B cell (primary cell): ENCODE measurements around the gene FBXO11. TPM values are rescaled to one million over a fixed set of nuclear protein-coding genes. Genes with fewer than 3 reads are reported as not detected.

ENCODE experiments used
- ATAC-seq: fragments of 200-7000 bp; cut with Tn5 transposase; one replicate; pipeline ENCODE4 v1.10.0; 2021; ENCODE audit warnings: low read depth, mild to moderate bottlenecking, moderate number of reproducible peaks, moderate library complexity
- CTCF ChIA-PET: fragments of 350-600 bp; sonication (Branson Sonifier 250); formaldehyde crosslinking; loops from one replicate; lab custom pipeline; 2021; ENCODE audit warnings: antibody characterized with exemption, inconsistent platforms; lab: Charles Lee
- POLR2A ChIA-PET: fragments of 350-600 bp; sonication (Branson Sonifier 250); formaldehyde crosslinking; loops from one replicate; lab custom pipeline; 2021; ENCODE audit warnings: antibody characterized with exemption; lab: Charles Lee
- DNase-seq: peaks from one replicate; pipeline ENCODE4 v3.0.0; 2013
- H2AFZ ChIP-seq: 2 replicates; pipeline ENCODE4 v1.6.1; 2012; ENCODE audit warnings: mild to moderate bottlenecking, low read depth, low read length; ENCODE audit not compliant: insufficient read depth, poor library complexity, severe bottlenecking
- H3K27ac ChIP-seq, 2 donors: 1 replicate in 1 of 2; 2 replicates in 1 of 2; pipeline ENCODE4 v1.5.1; 2012 to 2013; ENCODE audit warnings: low read length in 2 of 2, mild to moderate bottlenecking in 2 of 2, moderate library complexity in 1 of 2
- H3K27me3 ChIP-seq, 4 experiments: fragments of 200-600 bp in 1 of 4; sonication (generic) in 1 of 4; replicated peaks in 1 of 4; 1 replicate in 2 of 4; 2 replicates in 2 of 4; pipeline versions ENCODE4 v1.6.1 to v1.7.0; 2013 to 2016; ENCODE audit warnings: low read length in 3 of 4, mild to moderate bottlenecking in 2 of 4, mixed read lengths in 1 of 4, moderate library complexity in 1 of 4; ENCODE audit not compliant: insufficient read depth in 4 of 4, control insufficient read depth in 3 of 4; ENCODE audit errors: control extremely low read depth in 1 of 4
- H3K36me3 ChIP-seq, 2 experiments: replicated peaks in 1 of 2; 1 replicate in 1 of 2; 2 replicates in 1 of 2; pipeline versions ENCODE4 v1.6.1 to v1.7.1; 2013; ENCODE audit warnings: low read length in 1 of 2; ENCODE audit not compliant: insufficient read depth in 2 of 2, control insufficient read depth in 1 of 2; ENCODE audit errors: control extremely low read depth in 1 of 2, extremely low read depth in 1 of 2
- H3K4me1 ChIP-seq, 2 donors: fragments of 200-600 bp in 1 of 2; sonication (generic) in 1 of 2; 1 replicate in 1 of 2; 2 replicates in 1 of 2; pipeline versions ENCODE4 v1.5.1 to v1.6.1; 2013 to 2017; ENCODE audit warnings: low read length in 2 of 2; ENCODE audit not compliant: control insufficient read depth in 2 of 2, insufficient read depth in 2 of 2
- H3K4me2 ChIP-seq: replicated peaks from 2 replicates; pipeline ENCODE3; 2012; ENCODE audit warnings: mild to moderate bottlenecking, low read depth, low read length; ENCODE audit not compliant: poor library complexity, severe bottlenecking
- H3K4me3 ChIP-seq, 5 experiments: fragments of 200-600 bp in 1 of 5; sonication (generic) in 1 of 5; 1 replicate in 3 of 5; 2 replicates in 2 of 5; pipeline versions ENCODE4 v1.5.1 to v1.7.0; 2011 to 2016; ENCODE audit warnings: low read length in 4 of 5, mild to moderate bottlenecking in 4 of 5, low read depth in 2 of 5, control low read depth in 1 of 5, moderate library complexity in 1 of 5; ENCODE audit not compliant: insufficient read depth in 1 of 5; ENCODE audit errors: control extremely low read depth in 1 of 5, extremely low read depth in 1 of 5
- H3K79me2 ChIP-seq: fragments of 200-600 bp; sonication (generic); one replicate; pipeline ENCODE4 v1.6.0; 2016; ENCODE audit warnings: low read length; ENCODE audit not compliant: control insufficient read depth, insufficient read depth
- H3K9ac ChIP-seq: fragments of 200-600 bp; sonication (generic); 2 replicates; pipeline ENCODE4 v1.6.1; 2017; ENCODE audit warnings: mild to moderate bottlenecking, low read length, moderate library complexity
- H3K9me3 ChIP-seq, 3 donors: one replicate each; pipeline versions ENCODE4 v1.6.1 to v1.7.1; 2013; ENCODE audit warnings: low read length in 2 of 3; ENCODE audit not compliant: control insufficient read depth in 2 of 3, insufficient read depth in 1 of 3; ENCODE audit errors: control extremely low read depth in 1 of 3
- H4K20me1 ChIP-seq: 2 replicates; pipeline ENCODE4 v1.6.0; 2012; ENCODE audit warnings: mild to moderate bottlenecking, low read length; ENCODE audit not compliant: insufficient read depth, control insufficient read depth, poor library complexity, severe bottlenecking
- H3K27ac Mint-ChIP-seq: one replicate; pipeline ENCODE4 v1.8.0; 2021; ENCODE audit warnings: mixed read lengths
- H3K27me3 Mint-ChIP-seq: one replicate; pipeline ENCODE4 v1.8.0; 2021; ENCODE audit warnings: mixed read lengths
- H3K4me1 Mint-ChIP-seq: one replicate; pipeline ENCODE4 v1.8.0; 2021; ENCODE audit warnings: mixed read lengths
- H3K4me3 Mint-ChIP-seq: one replicate; pipeline ENCODE4 v1.8.0; 2021; ENCODE audit warnings: mixed read lengths
- H3K9me3 Mint-ChIP-seq: one replicate; pipeline ENCODE4 v1.8.0; 2022; ENCODE audit warnings: mixed read lengths; ENCODE audit not compliant: insufficient read depth
- EZH2 ChIP-seq: IDR thresholded peaks from 2 replicates; pipeline ENCODE4 v1.6.1; 2012; ENCODE audit warnings: borderline replicate concordance, low read depth, mild to moderate bottlenecking, moderate library complexity, low read length; ENCODE audit not compliant: insufficient read depth, poor library complexity, severe bottlenecking
- WGBS: methylation state at CpG from one replicate; pipeline ENCODE4 v1.1.5; 2013; ENCODE audit warnings: missing lambda C conversion rate; ENCODE audit not compliant: insufficient coverage; 5-methylcytosine and 5-hydroxymethylcytosine counted together
- intact Hi-C: fragments of 100-400 bp; cut with micrococcal nuclease; formaldehyde crosslinking; loops from one replicate; pipeline ENCODE4 v1.10.0; 2022
- polyA plus RNA-seq: library from polyadenylated mRNA; depleted of rRNA; stranded (reverse); fragments of >200 nt; gene quantifications from 2 replicates; pipeline ENCODE4 v1.2.3, GENCODE V29; 2012
- total RNA-seq, 2 donors: library from RNA; stranded (reverse); fragments of 120-200 nt in 1 of 2; gene quantifications; 1 replicate in 1 of 2; 2 replicates in 1 of 2; pipeline versions ENCODE4 v1.2.3 to v1.2.4, GENCODE V29; 2013 to 2022
- TF ChIP-seq, protein P1 (sequence below): fragments of 200-600 bp; IDR thresholded peaks from one replicate; pipeline ENCODE4 v1.8.0; 2022; ENCODE audit warnings: antibody characterized with exemption, mild to moderate bottlenecking

The FBXO11 gene
- total and polyA plus RNA-seq, 2 donors (not counting 1 experiment from before 2014, with no cell fraction given), result 42.6 to 107 TPM

GRCh38 chr2:47799031-47799609 is 107.2 kb downstream of the FBXO11 start:
- CTCF ChIA-PET, result no interaction called here

DNA sequence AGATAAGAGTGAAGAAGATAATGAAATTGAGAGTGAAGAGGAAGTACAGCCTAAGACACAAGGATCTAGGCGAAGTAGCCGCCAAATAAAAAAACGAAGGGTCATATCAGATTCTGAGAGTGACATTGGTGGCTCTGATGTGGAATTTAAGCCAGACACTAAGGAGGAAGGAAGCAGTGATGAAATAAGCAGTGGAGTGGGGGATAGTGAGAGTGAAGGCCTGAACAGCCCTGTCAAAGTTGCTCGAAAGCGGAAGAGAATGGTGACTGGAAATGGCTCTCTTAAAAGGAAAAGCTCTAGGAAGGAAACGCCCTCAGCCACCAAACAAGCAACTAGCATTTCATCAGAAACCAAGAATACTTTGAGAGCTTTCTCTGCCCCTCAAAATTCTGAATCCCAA is 107.7 kb downstream of the FBXO11 start:
- intact Hi-C loops, result no loop called here
- no peak for ATAC-seq
- no peak overlapping the region for H3K9ac ChIP-seq
- ChIA-PET POLR2A (no interaction called here), CTCF (no interaction called here)
- peaks cover 8 to 74% of the 10 kb centered on the region in 2 experiments for H3K36me3 ChIP-seq
- Mint-ChIP-seq H3K4me3 (no peak overlapping the region), H3K27ac (no peak overlapping the region), H3K27me3 (no peaks in the 10 kb centered on the region), H3K4me1 (no peaks in the 10 kb centered on the region), H3K9me3 (peaks cover 3% of the 10 kb centered on the region)
- H2AFZ ChIP-seq, result no peak overlapping the region
- H3K79me2 ChIP-seq, result peaks cover 27% of the 10 kb centered on the region
- H3K9me3 ChIP-seq, result peaks cover 2 to 7% (median 7%) of the 10 kb centered on the region in 3 donors
- no peak for DNase-seq
- no peaks in the 10 kb centered on the region for H4K20me1 ChIP-seq
- H3K27ac ChIP-seq, result peak overlapping the region in 1 of 2 donors; percentile 25
- H3K4me3 ChIP-seq, result no peak overlapping the region
- H3K4me2 ChIP-seq, result no peak overlapping the region
- 93% methylated on average over 3 of the region's 6 CpGs for WGBS
- no peaks in the 10 kb centered on the region for H3K27me3 ChIP-seq
- TF ChIP-seq, protein P1, sequence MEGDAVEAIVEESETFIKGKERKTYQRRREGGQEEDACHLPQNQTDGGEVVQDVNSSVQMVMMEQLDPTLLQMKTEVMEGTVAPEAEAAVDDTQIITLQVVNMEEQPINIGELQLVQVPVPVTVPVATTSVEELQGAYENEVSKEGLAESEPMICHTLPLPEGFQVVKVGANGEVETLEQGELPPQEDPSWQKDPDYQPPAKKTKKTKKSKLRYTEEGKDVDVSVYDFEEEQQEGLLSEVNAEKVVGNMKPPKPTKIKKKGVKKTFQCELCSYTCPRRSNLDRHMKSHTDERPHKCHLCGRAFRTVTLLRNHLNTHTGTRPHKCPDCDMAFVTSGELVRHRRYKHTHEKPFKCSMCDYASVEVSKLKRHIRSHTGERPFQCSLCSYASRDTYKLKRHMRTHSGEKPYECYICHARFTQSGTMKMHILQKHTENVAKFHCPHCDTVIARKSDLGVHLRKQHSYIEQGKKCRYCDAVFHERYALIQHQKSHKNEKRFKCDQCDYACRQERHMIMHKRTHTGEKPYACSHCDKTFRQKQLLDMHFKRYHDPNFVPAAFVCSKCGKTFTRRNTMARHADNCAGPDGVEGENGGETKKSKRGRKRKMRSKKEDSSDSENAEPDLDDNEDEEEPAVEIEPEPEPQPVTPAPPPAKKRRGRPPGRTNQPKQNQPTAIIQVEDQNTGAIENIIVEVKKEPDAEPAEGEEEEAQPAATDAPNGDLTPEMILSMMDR, result no peak
- no peak for TF ChIP-seq EZH2
- no peaks in the 10 kb centered on the region for H3K4me1 ChIP-seq

More at GRCh38 chr2:47799031-47799609, 107.2 kb downstream of the FBXO11 start:
- H4K20me1 ChIP-seq, result no peaks in the 10 kb centered on the region
- H3K9me3 ChIP-seq, result peaks cover 2 to 10% (median 8%) of the 10 kb centered on the region in 3 donors
- Mint-ChIP-seq H3K27ac (no peak overlapping the region), H3K4me3 (no peak overlapping the region), H3K27me3 (no peaks in the 10 kb centered on the region), H3K9me3 (peaks cover 3% of the 10 kb centered on the region), H3K4me1 (no peaks in the 10 kb centered on the region)
- POLR2A ChIA-PET, result no interaction called here
- ATAC-seq (no peak), DNase-seq (no peak)
- no peak overlapping the region for H3K4me3 ChIP-seq
- H3K79me2 ChIP-seq, result peaks cover 26% of the 10 kb centered on the region
- no peak overlapping the region for H3K4me2 ChIP-seq
- H3K27ac ChIP-seq, result peak overlapping the region in 1 of 2 donors; percentile 25
- H3K9ac ChIP-seq, result no peak overlapping the region
- TF ChIP-seq EZH2, result no peak
- TF ChIP-seq, protein P1, result no peak
- H2AFZ ChIP-seq, result no peak overlapping the region
- H3K36me3 ChIP-seq, result peaks cover 11 to 77% of the 10 kb centered on the region in 2 experiments
- WGBS, result 98% methylated on average over 4 of the region's 6 CpGs
- H3K27me3 ChIP-seq, result no peaks in the 10 kb centered on the region
- intact Hi-C loops, result no loop called here
- H3K4me1 ChIP-seq, result no peaks in the 10 kb centered on the region
